ENCODE measurements around the gene POLH. TPM values are rescaled to one million over a fixed set of nuclear protein-coding genes. Genes with fewer than 3 reads are reported as not detected.
"Not testable (repeated sequence)": the region's sequence is repeated elsewhere in the genome, so short reads cannot be mapped to it uniquely, and the experiment has no call there.

Gene POLH
- total RNA-seq, 1 donor from 2014 or later = 20.2 TPM

DNA sequence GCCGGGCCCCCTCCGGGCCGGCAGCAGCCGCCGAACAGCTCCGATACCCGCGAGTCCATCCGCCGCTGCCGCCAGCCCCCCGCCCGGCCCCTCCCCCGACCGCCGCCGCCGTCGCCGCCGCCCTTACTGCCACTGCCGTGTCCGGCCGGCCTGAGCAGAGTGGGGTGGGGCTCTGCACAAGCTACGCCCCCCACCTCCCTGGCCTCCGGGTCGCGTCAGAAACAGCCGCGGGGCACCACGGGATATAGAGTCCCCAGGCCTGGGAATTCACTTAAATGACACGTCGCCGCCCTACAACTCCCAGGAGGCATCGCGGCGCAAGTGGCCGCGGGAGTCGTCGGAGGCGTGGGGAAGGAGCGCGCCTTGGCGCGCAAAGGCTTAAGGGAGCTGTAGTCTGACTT lies 53.1 kb downstream of the POLH start, which contains the start of gene GTPBP2:
GTPBP2 (minus strand) TSS at position 161 of the 401 bp plus-strand sequence; CDS start at position 59, 102 bp downstream.
- TF ChIP-seq, protein P1, sequence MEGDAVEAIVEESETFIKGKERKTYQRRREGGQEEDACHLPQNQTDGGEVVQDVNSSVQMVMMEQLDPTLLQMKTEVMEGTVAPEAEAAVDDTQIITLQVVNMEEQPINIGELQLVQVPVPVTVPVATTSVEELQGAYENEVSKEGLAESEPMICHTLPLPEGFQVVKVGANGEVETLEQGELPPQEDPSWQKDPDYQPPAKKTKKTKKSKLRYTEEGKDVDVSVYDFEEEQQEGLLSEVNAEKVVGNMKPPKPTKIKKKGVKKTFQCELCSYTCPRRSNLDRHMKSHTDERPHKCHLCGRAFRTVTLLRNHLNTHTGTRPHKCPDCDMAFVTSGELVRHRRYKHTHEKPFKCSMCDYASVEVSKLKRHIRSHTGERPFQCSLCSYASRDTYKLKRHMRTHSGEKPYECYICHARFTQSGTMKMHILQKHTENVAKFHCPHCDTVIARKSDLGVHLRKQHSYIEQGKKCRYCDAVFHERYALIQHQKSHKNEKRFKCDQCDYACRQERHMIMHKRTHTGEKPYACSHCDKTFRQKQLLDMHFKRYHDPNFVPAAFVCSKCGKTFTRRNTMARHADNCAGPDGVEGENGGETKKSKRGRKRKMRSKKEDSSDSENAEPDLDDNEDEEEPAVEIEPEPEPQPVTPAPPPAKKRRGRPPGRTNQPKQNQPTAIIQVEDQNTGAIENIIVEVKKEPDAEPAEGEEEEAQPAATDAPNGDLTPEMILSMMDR (IDR thresholded peaks at IDR 0.05; ENCODE audit: partially characterized antibody, unreplicated experiment) = no peak
- Mint-ChIP-seq H3K4me1 (ENCODE audit: low read depth, unreplicated experiment) (peaks cover 16% of the 10 kb centered on the region), H3K4me3 (ENCODE audit: unreplicated experiment) (peak within 1 kb of the TSS; percentile 99), H3K27ac (ENCODE audit: unreplicated experiment) (peak within 1 kb of the TSS; percentile 98), H3K9me3 (ENCODE audit: unreplicated experiment) (peaks cover 11% of the 10 kb centered on the region), H3K36me3 (ENCODE audit: unreplicated experiment) (no peaks in the 10 kb centered on the region), H3K27me3 (ENCODE audit: unreplicated experiment) (peaks cover 10% of the 10 kb centered on the region)
- DNase-seq = peak; percentile 99

DNA sequence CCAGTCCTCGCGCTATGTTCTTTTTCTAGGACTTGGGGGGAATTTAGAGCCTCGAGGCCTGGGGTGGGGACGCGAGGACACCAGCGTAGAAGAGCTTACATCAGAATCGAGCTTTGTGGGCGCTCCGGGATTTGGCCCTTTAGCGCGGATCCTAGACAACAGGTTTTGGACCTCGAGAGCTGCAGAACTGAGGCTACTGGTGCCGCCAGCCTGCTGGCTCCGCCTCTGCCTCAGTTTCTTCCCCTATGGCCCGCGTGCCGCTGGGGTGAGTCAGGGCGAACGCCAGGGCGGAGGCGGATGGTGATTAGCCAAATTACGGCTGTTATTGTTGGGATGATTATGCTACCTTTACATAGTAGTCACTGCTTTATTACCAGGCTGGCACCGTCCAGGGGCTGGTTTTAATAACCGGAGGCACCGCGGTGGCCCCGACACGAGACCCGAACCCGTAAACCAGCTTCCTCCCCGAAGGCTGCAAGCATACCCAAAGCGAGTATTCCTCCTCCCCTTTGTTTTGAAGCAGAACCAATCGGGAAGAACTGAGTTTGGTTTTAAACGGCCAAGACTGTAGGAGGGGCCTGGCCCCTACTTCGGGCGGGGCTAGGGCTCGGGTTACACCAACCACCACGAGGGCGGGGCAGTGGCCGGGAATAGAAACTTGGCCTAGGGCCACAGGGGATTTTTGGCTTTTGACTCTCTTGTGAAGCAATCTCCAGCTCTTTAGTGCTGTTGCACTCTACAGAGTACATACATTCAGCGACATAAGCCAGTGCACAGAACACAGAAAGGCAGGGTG lies 53.7 kb downstream of the POLH start:
- TF ChIP-seq, protein P1 (IDR thresholded peaks at IDR 0.05; ENCODE audit: partially characterized antibody, unreplicated experiment) = no peak
- DNase-seq = peak; percentile 90
- H3K9me3 Mint-ChIP-seq (ENCODE audit: unreplicated experiment) = peaks cover 11% of the 10 kb centered on the region
- peak overlapping the region; percentile 98 for H3K27ac Mint-ChIP-seq (ENCODE audit: unreplicated experiment)
- H3K36me3 Mint-ChIP-seq (ENCODE audit: unreplicated experiment) = no peaks in the 10 kb centered on the region
- peaks cover 11% of the 10 kb centered on the region for H3K27me3 Mint-ChIP-seq (ENCODE audit: unreplicated experiment)
- peak overlapping the region; percentile 96 for H3K4me3 Mint-ChIP-seq (ENCODE audit: unreplicated experiment)
- H3K4me1 Mint-ChIP-seq (ENCODE audit: low read depth, unreplicated experiment) = peaks cover 16% of the 10 kb centered on the region

DNA sequence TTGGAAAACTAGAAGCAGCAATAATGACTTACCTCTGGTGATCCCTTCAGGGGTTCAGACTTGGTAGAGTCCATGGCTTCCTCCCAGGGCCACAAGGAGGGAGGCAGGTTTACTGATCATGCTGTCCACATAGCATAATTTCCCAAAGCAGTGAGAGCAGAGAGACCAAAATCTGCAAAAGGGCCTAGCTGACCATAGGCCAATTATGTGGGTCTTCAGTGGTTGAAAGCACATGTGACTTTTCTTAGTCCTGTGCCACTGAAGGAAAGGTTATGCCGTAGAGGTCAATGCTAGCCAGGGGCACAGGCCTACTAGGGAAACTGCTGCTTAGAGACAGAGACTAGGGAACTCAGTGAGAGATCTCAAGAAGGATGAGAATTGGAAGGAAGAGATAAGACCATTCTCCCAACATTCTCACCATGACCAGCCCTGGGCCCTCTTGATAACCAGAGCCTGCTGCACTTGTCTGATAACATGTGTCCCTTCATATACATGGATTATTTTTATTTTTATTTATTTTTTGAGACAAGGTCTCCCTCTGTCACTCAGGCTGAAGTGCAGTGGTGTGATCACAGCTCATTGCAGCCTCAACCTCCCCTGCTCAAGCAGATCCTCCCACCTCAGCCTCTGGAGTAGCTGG lies 55.1 kb downstream of the POLH start:
- TF ChIP-seq, protein P1 (IDR thresholded peaks at IDR 0.05; ENCODE audit: partially characterized antibody, unreplicated experiment) = no peak
- H3K27ac Mint-ChIP-seq (ENCODE audit: unreplicated experiment) = peak overlapping the region; percentile 98
- peaks cover 10% of the 10 kb centered on the region for H3K27me3 Mint-ChIP-seq (ENCODE audit: unreplicated experiment)
- peaks cover 15% of the 10 kb centered on the region for H3K9me3 Mint-ChIP-seq (ENCODE audit: unreplicated experiment)
- H3K4me3 Mint-ChIP-seq (ENCODE audit: unreplicated experiment) = peak overlapping the region; percentile 72
- H3K4me1 Mint-ChIP-seq (ENCODE audit: low read depth, unreplicated experiment) = peaks cover 15% of the 10 kb centered on the region
- H3K36me3 Mint-ChIP-seq (ENCODE audit: unreplicated experiment) = no peaks in the 10 kb centered on the region
- DNase-seq = no peak

DNA sequence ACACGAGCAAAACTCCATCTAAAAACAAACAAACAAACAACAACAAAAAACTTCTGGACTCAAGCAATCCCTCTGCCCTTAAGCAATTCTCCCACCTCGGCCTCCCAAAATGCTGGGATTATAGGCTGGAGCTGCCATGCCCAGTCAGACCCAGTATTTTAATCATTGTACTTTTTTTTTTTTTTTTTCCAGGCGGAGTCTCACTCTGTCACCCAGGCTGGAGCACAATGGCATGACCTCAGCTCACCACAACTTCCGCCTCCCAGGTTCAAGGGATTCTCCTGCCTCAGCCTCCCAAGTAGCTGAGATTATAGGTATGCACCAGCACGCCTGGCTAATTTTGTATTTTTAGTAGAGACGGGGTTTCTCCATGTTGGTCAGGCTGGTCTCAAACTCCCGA lies 57.0 kb downstream of the POLH start:
- DNase-seq = not testable (repeated sequence)

DNA sequence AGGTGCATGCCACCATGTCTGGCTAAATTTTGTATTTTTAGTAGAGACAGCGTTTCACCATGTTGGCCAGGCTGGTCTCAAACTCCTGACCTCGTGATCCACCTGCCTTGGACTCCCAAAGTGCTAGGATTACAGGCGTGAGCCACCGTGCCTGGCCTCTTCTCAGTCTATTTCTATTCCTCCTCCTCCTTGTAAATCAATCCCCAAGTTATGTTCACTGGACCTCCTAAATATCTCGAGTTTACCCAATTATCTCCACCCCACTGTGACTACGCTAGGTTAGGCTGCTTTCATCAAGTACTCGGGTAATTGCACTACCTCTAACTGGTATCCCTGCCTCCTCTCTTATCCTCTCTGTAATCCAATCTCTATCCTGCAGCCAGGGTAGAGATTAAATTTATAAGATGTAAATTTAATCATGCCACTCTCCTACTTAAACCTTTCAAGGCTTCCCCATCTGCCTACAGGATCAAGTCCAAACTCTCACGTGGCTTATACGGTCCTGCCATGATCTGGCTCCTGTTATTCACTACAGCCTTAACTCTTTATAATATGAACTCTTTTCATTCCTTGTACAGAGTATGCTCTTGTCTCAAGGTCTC lies 58.8 kb downstream of the POLH start:
- H3K27me3 Mint-ChIP-seq (ENCODE audit: unreplicated experiment) = peaks cover 8% of the 10 kb centered on the region
- peaks cover 5% of the 10 kb centered on the region for H3K36me3 Mint-ChIP-seq (ENCODE audit: unreplicated experiment)
- TF ChIP-seq, protein P1 (IDR thresholded peaks at IDR 0.05; ENCODE audit: partially characterized antibody, unreplicated experiment) = no peak
- peaks cover 13% of the 10 kb centered on the region for H3K4me1 Mint-ChIP-seq (ENCODE audit: low read depth, unreplicated experiment)
- DNase-seq = no peak
- H3K9me3 Mint-ChIP-seq (ENCODE audit: unreplicated experiment) = peaks cover 12% of the 10 kb centered on the region
- peak overlapping the region; percentile 97 for H3K27ac Mint-ChIP-seq (ENCODE audit: unreplicated experiment)
- H3K4me3 Mint-ChIP-seq (ENCODE audit: unreplicated experiment) = peak overlapping the region; percentile 97

More for the DNA sequence above, 57.0 kb downstream of the POLH start:
- H3K4me3 Mint-ChIP-seq (ENCODE audit: unreplicated experiment); H3K36me3 Mint-ChIP-seq (ENCODE audit: unreplicated experiment); H3K27ac Mint-ChIP-seq (ENCODE audit: unreplicated experiment); H3K27me3 Mint-ChIP-seq (ENCODE audit: unreplicated experiment): not testable (repeated sequence)
- peaks cover 15% of the 10 kb centered on the region for H3K9me3 Mint-ChIP-seq (ENCODE audit: unreplicated experiment)
- H3K4me1 Mint-ChIP-seq (ENCODE audit: low read depth, unreplicated experiment) = peaks cover 15% of the 10 kb centered on the region
